Measurements from ENCODE around the gene SLC4A7.
"Not testable (repeated sequence)": the region's sequence is repeated elsewhere in the genome, so short reads cannot be mapped to it uniquely, and the experiment has no call there.

The SLC4A7 gene

GRCh38 chr3:27486336-27486735 is 2.2 kb upstream of the SLC4A7 start:
- DNase-seq, result no peak

GRCh38 chr3:27485866-27486265 is 1.7 kb upstream of the SLC4A7 start:
- DNase-seq, result no peak

GRCh38 chr3:27483117-27484014 is 818 bp downstream of the SLC4A7 start:
- DNase-seq, result peak; percentile 38

- DNase-seq, result peak; percentile 49
These were observed 4.2 kb downstream of the SLC4A7 start for GRCh38 chr3:27479806-27480543.

- no peak for DNase-seq
These were observed 12.1 kb downstream of the SLC4A7 start for GRCh38 chr3:27471923-27472550.

GRCh38 chr3:27468283-27468886 is 15.8 kb downstream of the SLC4A7 start:
- no peak for DNase-seq

- peak; percentile 65 for DNase-seq
These were observed 16.6 kb downstream of the SLC4A7 start for GRCh38 chr3:27467545-27467944.

GRCh38 chr3:27464646-27465045 is 19.5 kb downstream of the SLC4A7 start:
- no peak for DNase-seq

GRCh38 chr3:27462228-27462627 is 22.0 kb downstream of the SLC4A7 start:
- no peak for DNase-seq

GRCh38 chr3:27458929-27459328 is 25.3 kb downstream of the SLC4A7 start:
- DNase-seq, result no peak

GRCh38 chr3:27456554-27456953 is 27.6 kb downstream of the SLC4A7 start:
- no peak for DNase-seq

GRCh38 chr3:27454914-27455313 is 29.3 kb downstream of the SLC4A7 start:
- no peak for DNase-seq

- no peak for DNase-seq
These were observed 29.7 kb downstream of the SLC4A7 start for GRCh38 chr3:27454461-27454860.

GRCh38 chr3:27452368-27453090 is 31.7 kb downstream of the SLC4A7 start:
- no peak for DNase-seq

GRCh38 chr3:27451842-27452241 is 32.3 kb downstream of the SLC4A7 start:
- no peak for DNase-seq

GRCh38 chr3:27451251-27451650 is 32.9 kb downstream of the SLC4A7 start:
- DNase-seq, result no peak

GRCh38 chr3:27449530-27450150 is 34.5 kb downstream of the SLC4A7 start:
- DNase-seq, result no peak

GRCh38 chr3:27442995-27443394 is 41.2 kb downstream of the SLC4A7 start:
- DNase-seq, result not testable (repeated sequence)

GRCh38 chr3:27438352-27438751 is 45.8 kb downstream of the SLC4A7 start:
- not testable (repeated sequence) for DNase-seq

- no peak for DNase-seq
These were observed 53.1 kb downstream of the SLC4A7 start for GRCh38 chr3:27431116-27431515.

- no peak for DNase-seq
These were observed 54.3 kb downstream of the SLC4A7 start for GRCh38 chr3:27429909-27430308.

- no peak for DNase-seq
These were observed 55.7 kb downstream of the SLC4A7 start for GRCh38 chr3:27428446-27428845.

Measured in CD4-positive, alpha-beta T cell treated with Interleukin-21 for 1 hour (primary cell).